ENCODE data around the gene SNED1. TPM values are rescaled to one million over a fixed set of nuclear protein-coding genes. Genes with fewer than 3 reads are reported as not detected.

SNED1 gene
- total RNA-seq, 1 donor from 2014 or later, result 17.9 TPM

GRCh38 chr2:240960309-240960970 lies 38.0 kb upstream of the SNED1 start:
- peak in 1 of 2 donors; percentile 62 for DNase-seq (ENCODE audit: low read depth in 2 of 2)

- no peak for DNase-seq (ENCODE audit: low read depth in 2 of 2)
Observed at GRCh38 chr2:240960971-240961876, 37.2 kb upstream of the SNED1 start.

GRCh38 chr2:240961910-240962299 lies 36.5 kb upstream of the SNED1 start:
- peak in 1 of 2 donors; percentile 34 for DNase-seq (ENCODE audit: low read depth in 2 of 2)

GRCh38 chr2:240962300-240963064 lies 35.9 kb upstream of the SNED1 start:
- DNase-seq (ENCODE audit: low read depth in 2 of 2), result peak in 1 of 2 donors; percentile 74

GRCh38 chr2:240963065-240963867 lies 35.2 kb upstream of the SNED1 start:
- no peak for DNase-seq (ENCODE audit: low read depth in 2 of 2)

GRCh38 chr2:240963868-240964703 lies 34.3 kb upstream of the SNED1 start:
- DNase-seq (ENCODE audit: low read depth in 2 of 2), result no peak

GRCh38 chr2:240964704-240965295 lies 33.6 kb upstream of the SNED1 start:
- DNase-seq (ENCODE audit: low read depth in 2 of 2), result no peak

- no peak for DNase-seq (ENCODE audit: low read depth in 2 of 2)
Observed at GRCh38 chr2:240965296-240965904, 33.0 kb upstream of the SNED1 start.

- DNase-seq (ENCODE audit: low read depth in 2 of 2), result no peak
Observed at GRCh38 chr2:240965905-240966456, 32.4 kb upstream of the SNED1 start.

GRCh38 chr2:240966457-240966905 lies 31.9 kb upstream of the SNED1 start:
- DNase-seq (ENCODE audit: low read depth in 2 of 2), result no peak

GRCh38 chr2:240966906-240967680 lies 31.3 kb upstream of the SNED1 start:
- DNase-seq (ENCODE audit: low read depth in 2 of 2), result no peak

GRCh38 chr2:240967681-240968621 lies 30.5 kb upstream of the SNED1 start:
- DNase-seq (ENCODE audit: low read depth in 2 of 2), result no peak

GRCh38 chr2:240968731-240969624 lies 29.4 kb upstream of the SNED1 start:
- DNase-seq (ENCODE audit: low read depth in 2 of 2), result no peak

- DNase-seq (ENCODE audit: low read depth in 2 of 2), result no peak
Observed at GRCh38 chr2:240970104-240970503, 28.3 kb upstream of the SNED1 start.

- no peak for DNase-seq (ENCODE audit: low read depth in 2 of 2)
Observed at GRCh38 chr2:240970816-240971215, 27.6 kb upstream of the SNED1 start.

- no peak for DNase-seq (ENCODE audit: low read depth in 2 of 2)
Observed at GRCh38 chr2:240972201-240972600, 26.2 kb upstream of the SNED1 start.

Data from lung microvascular endothelial cell (primary cell).